ENCODE data around the gene MC4R.
"Not testable (repeated sequence)": the region's sequence is repeated elsewhere in the genome, so short reads cannot be mapped to it uniquely, and the experiment has no call there.

Gene MC4R

GRCh38 chr18:60372596-60372995 lies at the start of gene MC4R:
MC4R (minus strand) TSS chr18:60372775; CDS start chr18:60372349, 426 bp downstream.
- DNase-seq (ENCODE audit: low read depth in 2 of 2), result no peak

- not testable (repeated sequence) for DNase-seq (ENCODE audit: low read depth in 2 of 2)
These were observed 49.7 kb upstream of the MC4R start for GRCh38 chr18:60422306-60422705.

DNA sequence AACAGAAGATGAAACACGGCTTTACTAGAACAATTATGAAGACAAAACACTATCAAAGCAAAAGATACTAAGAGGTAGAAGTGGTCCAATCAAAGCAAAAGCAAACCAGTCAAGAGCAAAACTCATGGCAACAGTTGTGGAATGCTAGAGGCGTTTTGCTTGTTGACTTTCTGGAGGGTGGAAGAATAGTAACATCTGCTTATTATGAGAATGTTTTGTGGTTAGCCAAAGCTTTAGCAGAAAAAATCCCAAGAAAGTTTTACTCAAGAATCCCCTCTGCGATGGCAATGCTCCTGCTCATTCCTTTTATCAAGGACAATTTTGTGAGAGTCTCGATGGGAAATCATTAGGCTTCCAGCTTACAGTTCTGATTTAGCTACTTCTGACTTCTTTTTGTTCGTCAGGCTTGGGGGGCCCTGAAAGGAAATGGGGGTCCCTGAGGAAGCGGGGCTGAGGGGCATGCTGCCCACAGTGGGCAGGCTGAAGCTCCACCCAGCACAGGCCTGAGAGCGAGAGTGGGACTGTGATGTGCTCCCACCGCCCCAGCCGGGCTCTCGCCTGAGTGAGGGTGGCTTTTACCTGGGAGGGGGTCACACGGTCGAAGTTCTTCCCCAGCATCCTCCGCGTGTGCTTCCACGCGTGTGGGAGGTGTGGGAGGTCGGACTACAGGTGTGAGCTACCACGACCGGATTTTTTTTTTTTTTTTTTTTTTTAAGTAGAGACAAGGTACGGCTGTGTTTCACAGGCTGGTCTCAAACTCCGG lies 49.0 kb upstream of the MC4R start:
- DNase-seq (ENCODE audit: low read depth in 2 of 2), result no peak

DNA sequence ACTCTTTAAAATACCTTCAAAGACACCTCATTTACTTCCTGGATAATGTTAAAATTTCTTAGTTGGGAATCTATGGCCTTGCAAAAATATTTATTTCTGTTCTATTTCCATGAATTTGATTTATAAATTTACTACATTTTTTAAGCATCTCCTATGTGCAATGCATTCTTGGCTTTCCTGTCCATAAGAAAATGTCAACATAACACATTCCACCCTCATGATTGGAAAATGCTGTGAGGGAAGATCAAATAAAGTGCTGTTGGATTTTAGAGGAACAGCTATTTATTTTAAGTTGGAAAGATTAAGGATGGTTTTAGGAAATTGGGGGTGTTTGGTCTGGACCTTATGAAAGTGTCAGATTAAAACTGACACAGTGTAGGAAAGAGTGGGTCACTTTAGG lies 45.4 kb upstream of the MC4R start:
- DNase-seq (ENCODE audit: low read depth in 2 of 2), result no peak

GRCh38 chr18:60413944-60414547 lies 41.5 kb upstream of the MC4R start:
- DNase-seq (ENCODE audit: low read depth in 2 of 2), result no peak

DNA sequence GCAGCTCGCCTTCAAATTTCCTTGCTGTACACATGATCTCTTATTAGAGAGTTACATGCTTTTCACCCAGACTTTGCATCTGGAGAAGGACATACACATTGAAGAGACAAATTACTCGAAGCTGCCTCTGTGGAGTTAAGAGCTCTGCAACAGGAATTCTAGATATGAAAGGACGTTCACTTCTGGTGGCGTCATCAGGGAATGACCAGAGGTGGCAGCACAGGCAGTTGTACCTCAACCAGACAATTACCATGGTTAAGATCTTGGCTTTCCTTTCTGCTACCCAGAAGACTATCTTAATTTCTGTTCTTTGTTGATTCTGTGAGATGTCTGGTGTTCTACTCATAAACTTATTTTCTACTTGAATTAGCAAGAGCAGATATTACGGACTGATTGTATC lies 39.1 kb upstream of the MC4R start:
- no peak for DNase-seq (ENCODE audit: low read depth in 2 of 2)

DNA sequence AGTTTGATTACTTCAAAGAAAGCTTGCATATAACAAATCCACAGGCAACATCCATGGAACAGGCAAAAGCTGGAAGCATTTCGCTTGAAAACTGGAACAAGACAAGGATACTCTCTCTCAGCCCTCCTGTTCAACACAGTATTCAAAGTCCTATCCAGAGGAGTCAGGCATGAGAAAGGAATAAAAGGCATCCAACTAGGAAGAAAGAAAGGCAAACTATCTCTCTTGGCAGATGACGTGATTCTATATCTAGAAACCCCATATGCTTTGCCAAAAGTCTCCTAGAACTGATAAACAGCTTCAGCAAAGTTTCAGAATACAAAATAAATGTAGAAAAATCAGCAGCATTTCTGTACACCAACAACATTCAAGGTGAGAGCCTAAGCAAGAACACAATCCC lies 34.1 kb upstream of the MC4R start:
- no peak for DNase-seq (ENCODE audit: low read depth in 2 of 2)

GRCh38 chr18:60404486-60405085 lies 32.0 kb upstream of the MC4R start:
- DNase-seq (ENCODE audit: low read depth in 2 of 2), result no peak

- DNase-seq (ENCODE audit: low read depth in 2 of 2), result no peak
These were observed 28.8 kb upstream of the MC4R start for GRCh38 chr18:60401346-60401745.

- DNase-seq (ENCODE audit: low read depth in 2 of 2), result no peak
These were observed 19.1 kb upstream of the MC4R start for GRCh38 chr18:60391571-60392226.

GRCh38 chr18:60389314-60389713 lies 16.7 kb upstream of the MC4R start:
- DNase-seq (ENCODE audit: low read depth in 2 of 2), result no peak

DNA sequence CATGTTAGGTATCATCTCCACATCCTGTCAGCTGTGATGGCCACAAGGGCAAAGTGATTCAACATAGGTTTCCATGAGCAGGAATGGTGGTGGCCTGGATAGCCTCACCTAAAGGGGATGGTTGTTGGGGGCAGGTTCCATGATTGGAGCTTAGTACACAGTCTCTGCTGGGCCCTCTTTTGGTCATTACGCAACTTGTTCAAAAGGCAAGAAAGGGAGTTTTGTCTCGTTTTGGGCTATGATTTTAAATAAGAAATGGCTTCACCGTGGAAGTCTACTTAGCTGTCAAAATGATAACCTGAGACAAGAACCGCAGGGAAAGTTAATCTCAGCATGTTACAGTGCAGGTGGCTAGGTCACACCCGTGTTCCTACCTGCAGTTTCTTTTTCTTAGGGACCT lies 13.1 kb upstream of the MC4R start:
- no peak for DNase-seq (ENCODE audit: low read depth in 2 of 2)

- DNase-seq (ENCODE audit: low read depth in 2 of 2), result no peak
These were observed 11.3 kb upstream of the MC4R start for GRCh38 chr18:60383893-60384292.

DNA sequence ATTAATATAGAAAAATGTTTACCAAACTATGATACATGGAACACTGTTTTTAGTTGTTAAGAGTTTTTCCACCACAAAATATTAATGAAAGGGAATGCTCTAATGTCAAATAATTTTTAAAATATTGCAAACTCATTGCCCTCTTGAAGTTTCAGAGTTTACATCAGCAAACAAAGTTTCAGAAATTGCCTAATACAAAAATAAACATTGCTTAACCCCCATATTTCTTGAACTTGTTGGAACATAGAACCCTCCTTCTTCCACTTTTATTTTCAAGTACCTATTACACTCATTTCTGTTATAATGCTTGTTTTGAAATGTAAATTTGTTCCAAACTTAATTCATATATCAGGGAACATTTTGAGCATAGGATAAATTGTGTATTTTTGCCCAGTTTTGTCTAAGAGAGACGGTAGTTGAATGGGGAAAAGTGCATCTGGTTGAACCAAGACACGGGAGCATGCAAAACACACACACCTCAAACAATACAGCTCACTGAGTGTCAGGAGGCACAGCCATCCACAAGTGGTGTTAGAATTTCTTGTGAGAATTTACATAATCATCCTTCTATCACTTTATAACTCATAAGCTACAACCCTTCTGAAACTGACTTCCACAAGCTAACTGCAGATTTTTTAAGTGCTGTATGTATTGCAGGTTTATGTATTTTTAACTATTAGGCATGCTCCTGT lies 5.3 kb upstream of the MC4R start:
- no peak for DNase-seq (ENCODE audit: low read depth in 2 of 2)

DNA sequence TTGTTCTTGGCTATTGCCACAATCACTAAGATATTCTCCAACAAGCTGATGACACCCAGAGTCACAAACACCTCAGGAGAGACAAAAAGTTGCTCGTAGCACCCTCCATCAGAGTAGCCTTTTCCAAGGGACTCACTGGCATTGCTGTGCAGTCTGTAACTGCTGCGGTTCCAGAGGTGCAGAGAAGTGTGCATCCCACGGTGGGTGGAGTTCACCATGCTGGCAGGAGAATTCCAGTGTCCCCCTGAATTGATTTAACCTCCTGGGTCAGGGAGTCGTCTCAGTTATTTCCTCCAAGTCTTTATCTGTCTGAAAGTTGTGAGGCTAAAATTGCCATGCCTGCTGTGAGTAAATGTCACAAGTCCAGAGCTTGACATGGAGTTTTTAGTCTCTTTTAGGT lies 443 bp downstream of the MC4R start:
- DNase-seq (ENCODE audit: low read depth in 2 of 2), result no peak

DNA sequence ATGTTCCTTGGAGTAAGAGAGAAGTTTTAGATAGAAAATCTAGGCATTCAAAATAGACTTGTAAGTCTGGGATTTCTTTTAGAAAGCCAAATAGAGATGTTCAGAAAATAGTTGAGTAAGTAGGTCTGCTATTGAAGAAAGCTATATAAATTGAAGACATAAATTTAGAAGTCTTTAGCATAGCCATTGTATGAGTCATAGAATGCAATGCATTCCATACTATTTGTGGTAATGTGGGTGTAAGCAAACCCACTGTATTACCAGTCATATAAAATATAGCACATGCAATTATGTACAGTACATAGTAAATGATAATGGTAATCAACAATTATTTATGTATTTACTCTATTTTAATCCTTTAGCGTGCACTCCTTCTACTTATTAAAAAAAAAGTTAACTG lies 14.1 kb downstream of the MC4R start:
- no peak for DNase-seq (ENCODE audit: low read depth in 2 of 2)

DNA sequence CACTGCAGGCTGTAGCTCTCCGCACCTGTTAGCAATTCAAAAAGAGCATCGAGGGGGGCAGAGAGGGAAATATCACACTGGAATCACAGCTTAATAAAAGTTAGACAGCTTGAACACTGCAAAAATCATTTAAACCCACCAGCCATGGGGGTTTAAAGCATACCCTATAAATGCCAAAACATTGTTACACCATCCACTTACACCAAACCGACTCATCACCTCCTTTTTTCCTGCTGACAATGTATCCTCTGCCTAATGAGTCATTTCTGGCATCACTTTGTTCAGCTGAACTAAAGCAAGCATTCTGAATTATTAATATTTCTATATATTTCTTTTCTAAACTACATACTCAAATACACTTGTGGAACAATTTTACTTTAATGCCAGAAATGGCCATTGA lies 21.6 kb downstream of the MC4R start:
- DNase-seq (ENCODE audit: low read depth in 2 of 2), result no peak

DNA sequence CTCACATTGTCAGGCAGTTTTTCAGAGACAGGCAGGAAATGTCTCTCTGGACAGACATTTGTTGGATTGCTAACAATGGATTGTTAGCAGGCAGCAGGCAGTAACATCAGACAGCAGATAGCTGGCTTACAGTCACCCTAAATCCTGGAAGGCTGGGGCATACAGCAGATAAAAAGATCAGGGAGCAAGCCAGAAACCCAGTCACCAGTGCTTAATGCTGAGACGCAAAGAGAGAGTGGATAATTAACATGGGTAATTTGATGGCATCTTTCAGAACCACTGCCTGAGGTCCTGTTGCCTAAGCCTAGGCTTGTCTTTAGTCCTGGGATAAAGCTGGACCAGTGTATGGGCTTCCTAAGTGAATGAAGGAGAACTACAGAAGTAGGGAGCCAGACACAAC lies 22.4 kb downstream of the MC4R start:
- DNase-seq (ENCODE audit: low read depth in 2 of 2), result no peak

DNA sequence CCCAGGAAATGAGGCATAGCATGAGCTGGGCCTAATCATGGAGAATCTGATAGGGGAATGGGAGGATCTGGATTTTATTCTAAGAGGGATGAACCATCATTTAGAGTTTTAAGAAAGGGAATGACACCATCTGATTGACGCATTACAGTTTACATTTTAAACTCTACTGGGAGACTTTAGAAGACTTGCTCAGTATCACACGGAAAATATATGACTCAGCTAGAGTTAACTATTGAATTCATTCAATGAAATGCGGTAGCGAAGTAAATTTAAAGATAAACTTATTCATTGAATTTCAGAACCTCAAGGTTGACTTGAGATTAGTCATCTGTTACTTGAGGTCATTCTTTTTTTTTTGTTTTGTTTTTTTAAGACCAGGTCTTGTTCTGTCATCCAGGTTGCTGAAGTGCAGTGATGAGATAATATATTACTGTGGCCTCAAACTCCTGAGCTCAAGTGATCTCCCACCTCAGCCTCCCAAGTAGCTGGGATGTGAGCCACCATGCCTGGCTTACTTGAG lies 25.0 kb downstream of the MC4R start:
- no peak for DNase-seq (ENCODE audit: low read depth in 2 of 2)

GRCh38 chr18:60339018-60339417 lies 33.6 kb downstream of the MC4R start:
- DNase-seq (ENCODE audit: low read depth in 2 of 2), result no peak

DNA sequence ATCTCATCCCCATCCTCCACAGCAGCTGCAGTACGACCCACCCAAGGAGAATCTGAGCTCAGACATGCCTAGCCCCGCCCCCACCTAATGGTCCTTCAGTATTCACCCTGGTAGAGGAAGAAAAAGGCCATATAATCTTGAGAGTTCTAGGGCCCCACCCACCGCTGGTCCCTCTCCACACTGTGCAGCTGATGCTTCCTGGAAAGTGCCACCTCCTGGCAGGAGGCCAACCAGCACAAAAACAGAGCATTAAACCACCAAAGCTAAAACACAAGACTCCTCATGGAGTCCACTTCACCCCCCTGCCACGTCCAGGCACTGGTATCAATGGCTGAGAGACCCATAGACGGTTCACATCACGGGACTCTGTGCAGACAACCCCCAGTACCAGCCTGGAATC lies 40.7 kb downstream of the MC4R start:
- no peak for DNase-seq (ENCODE audit: low read depth in 2 of 2)

DNA sequence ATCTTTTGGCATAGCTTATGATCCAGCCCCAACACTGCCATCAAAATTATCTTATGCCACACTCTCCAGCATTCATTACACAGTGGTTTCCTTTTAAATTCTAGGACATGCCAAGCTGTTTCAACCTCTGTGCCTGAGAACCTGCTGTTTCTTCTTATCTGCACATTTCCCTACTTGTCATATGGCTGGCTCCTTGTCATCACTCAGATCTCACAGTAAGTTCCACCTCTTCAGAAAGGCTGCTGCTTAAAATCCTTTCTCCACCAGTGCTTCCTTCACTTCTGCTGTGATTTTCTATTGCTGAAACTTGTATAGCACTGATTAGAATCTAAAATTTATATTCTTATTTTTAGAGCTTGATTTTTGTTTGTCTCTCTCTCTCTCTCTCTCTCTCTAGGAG lies 43.4 kb downstream of the MC4R start:
- DNase-seq (ENCODE audit: low read depth in 2 of 2), result no peak
